PC-9 (cell line): ENCODE measurements around the gene DISC1.

Source experiments
- EZH2 ChIP-seq: fragments of 200-600 bp; sonication (generic); IDR thresholded peaks from 2 replicates; pipeline ENCODE4 v1.8.0; 2017; ENCODE audit warnings: antibody characterized with exemption, low read depth
- TF ChIP-seq, protein P1 (sequence below): fragments of 200-600 bp; sonication (generic); conservative IDR thresholded peaks from 2 replicates; pipeline ENCODE4 v1.6.1; 2017; ENCODE audit warnings: mixed run types, antibody characterized with exemption, mild to moderate bottlenecking, moderate library complexity

DNA sequence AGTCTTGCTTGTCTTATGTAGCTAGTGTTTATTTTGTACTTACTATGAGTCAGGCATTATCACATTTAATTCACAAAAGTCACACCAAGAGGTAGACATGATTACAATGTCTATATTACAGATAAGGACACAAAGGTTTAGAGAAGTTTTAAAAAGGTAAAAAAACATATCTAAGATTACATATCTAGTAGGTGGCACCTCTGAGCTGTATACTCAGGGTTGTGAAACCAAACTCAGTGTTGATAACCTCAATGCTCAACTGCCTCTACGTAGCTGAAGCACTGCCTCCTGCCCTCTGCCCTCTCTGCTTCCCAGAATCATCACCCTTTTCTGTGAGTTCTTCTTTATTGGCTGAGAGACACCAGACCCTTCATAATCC is 431.3 kb downstream of the DISC1 start:
- TF ChIP-seq, protein P1, sequence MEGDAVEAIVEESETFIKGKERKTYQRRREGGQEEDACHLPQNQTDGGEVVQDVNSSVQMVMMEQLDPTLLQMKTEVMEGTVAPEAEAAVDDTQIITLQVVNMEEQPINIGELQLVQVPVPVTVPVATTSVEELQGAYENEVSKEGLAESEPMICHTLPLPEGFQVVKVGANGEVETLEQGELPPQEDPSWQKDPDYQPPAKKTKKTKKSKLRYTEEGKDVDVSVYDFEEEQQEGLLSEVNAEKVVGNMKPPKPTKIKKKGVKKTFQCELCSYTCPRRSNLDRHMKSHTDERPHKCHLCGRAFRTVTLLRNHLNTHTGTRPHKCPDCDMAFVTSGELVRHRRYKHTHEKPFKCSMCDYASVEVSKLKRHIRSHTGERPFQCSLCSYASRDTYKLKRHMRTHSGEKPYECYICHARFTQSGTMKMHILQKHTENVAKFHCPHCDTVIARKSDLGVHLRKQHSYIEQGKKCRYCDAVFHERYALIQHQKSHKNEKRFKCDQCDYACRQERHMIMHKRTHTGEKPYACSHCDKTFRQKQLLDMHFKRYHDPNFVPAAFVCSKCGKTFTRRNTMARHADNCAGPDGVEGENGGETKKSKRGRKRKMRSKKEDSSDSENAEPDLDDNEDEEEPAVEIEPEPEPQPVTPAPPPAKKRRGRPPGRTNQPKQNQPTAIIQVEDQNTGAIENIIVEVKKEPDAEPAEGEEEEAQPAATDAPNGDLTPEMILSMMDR = no peak
- TF ChIP-seq EZH2 = no peak
